ENCODE data around the gene CPEB1.

DNA sequence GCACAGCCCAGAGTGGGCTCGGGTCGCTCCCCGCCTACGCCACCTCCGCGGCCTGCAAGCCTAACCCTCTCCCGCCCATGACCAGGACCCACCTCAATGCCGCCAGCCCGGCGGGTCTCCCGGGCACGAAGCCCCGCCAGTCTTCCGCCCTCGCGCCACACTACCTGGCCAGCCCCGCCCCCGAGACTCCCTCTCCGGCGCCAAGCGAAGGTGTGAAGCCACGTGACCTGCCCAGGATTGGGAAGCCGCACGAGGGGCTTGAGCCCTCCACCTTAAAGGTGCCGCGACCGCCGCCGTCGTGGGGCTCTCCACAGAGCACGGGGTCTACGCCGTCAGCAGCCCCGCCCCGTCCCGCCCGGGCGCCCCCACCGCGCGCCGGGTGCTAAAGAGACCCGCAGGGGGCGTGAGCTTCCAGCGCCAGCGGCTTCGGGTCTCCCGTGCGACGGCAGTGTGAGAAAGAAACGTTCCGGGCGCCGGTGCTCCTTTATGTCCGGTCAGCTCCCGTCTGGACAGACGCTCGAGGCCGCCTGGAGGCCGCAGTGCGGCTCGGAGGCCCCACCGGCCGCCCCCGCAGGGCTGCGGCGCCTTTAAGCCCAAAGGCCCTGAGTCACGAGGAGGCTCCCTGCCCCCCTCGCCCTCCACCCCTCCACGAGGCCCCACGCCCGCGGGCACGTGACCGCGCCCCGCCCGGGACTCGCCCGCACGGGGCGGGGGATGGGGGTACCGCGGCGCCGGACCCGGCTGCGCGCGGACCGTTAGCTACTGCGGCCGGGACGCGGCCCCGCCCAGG is at the start of gene CPEB1:
- TF ChIP-seq, protein P1, sequence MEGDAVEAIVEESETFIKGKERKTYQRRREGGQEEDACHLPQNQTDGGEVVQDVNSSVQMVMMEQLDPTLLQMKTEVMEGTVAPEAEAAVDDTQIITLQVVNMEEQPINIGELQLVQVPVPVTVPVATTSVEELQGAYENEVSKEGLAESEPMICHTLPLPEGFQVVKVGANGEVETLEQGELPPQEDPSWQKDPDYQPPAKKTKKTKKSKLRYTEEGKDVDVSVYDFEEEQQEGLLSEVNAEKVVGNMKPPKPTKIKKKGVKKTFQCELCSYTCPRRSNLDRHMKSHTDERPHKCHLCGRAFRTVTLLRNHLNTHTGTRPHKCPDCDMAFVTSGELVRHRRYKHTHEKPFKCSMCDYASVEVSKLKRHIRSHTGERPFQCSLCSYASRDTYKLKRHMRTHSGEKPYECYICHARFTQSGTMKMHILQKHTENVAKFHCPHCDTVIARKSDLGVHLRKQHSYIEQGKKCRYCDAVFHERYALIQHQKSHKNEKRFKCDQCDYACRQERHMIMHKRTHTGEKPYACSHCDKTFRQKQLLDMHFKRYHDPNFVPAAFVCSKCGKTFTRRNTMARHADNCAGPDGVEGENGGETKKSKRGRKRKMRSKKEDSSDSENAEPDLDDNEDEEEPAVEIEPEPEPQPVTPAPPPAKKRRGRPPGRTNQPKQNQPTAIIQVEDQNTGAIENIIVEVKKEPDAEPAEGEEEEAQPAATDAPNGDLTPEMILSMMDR (IDR thresholded peaks at IDR 0.05): no peak
- TF ChIP-seq EP300 (IDR thresholded peaks at IDR 0.05): no peak

Data from stomach (tissue), 4 donors.